Vagina (tissue), 2 donors: Measurements from ENCODE around the gene TERT.

Experiments
- CTCF ChIP-seq, 3 experiments: fragments of 450-650 bp in 2 of 3; fragments of 200-600 bp in 1 of 3; sonication (generic) in 1 of 3; IDR thresholded peaks; one replicate each; pipeline ENCODE4 v1.5.1; 2017 to 2019; ENCODE audit warnings: antibody characterized with exemption in 3 of 3, mild to moderate bottlenecking in 2 of 3, moderate library complexity in 2 of 3
- POLR2A ChIP-seq, 2 donors: fragments of 450-650 bp; IDR thresholded peaks; one replicate each; pipeline ENCODE4 v1.6.1; 2017; ENCODE audit warnings: antibody characterized with exemption in 2 of 2, mild to moderate bottlenecking in 2 of 2, moderate library complexity in 2 of 2

GRCh38 chr5:1217596-1218206 is 77.2 kb downstream of the TERT start:
- TF ChIP-seq CTCF (IDR thresholded peaks at IDR 0.05) (no peak), POLR2A (IDR thresholded peaks at IDR 0.05) (no peak)
